SU-DHL-6 (cell line): ENCODE data around the gene STK32C.

Source experiments
- H2AFZ ChIP-seq: fragments of 200-600 bp; sonication (generic); 2 replicates; pipeline ENCODE4 v1.6.1; 2014; ENCODE audit warnings: low read depth, mild to moderate bottlenecking, moderate library complexity, mixed read lengths, antibody characterized with exemption, low read length; ENCODE audit not compliant: severe bottlenecking
- H3F3A ChIP-seq: fragments of 200-600 bp; shearing (Covaris generic); 2 replicates; pipeline ENCODE4 v1.6.0; 2016; ENCODE audit warnings: antibody characterized with exemption, mild to moderate bottlenecking; ENCODE audit not compliant: insufficient read depth
- H3K27ac ChIP-seq: fragments of 200-600 bp; sonication (generic); 2 replicates; pipeline ENCODE4 v1.5.1; 2016; ENCODE audit warnings: low read depth, mild to moderate bottlenecking, low read length, moderate library complexity, mixed read lengths
- H3K27me3 ChIP-seq: fragments of 200-600 bp; sonication (generic), shearing (Covaris generic); 2 replicates; pipeline ENCODE4 v1.6.0; 2014; ENCODE audit warnings: mild to moderate bottlenecking, low read length
- H3K36me3 ChIP-seq: fragments of 200-600 bp; sonication (generic); 2 replicates; pipeline ENCODE4 v1.6.1; 2014; ENCODE audit warnings: mild to moderate bottlenecking, low read length, mixed read lengths
- H3K4me2 ChIP-seq: fragments of 300-600, 200-600 bp; shearing (Covaris generic), sonication (generic); 2 replicates; pipeline ENCODE4 v1.6.0; 2014; ENCODE audit warnings: low read length, low read depth, mild to moderate bottlenecking; ENCODE audit not compliant: poor library complexity, severe bottlenecking
- H3K4me3 ChIP-seq: fragments of 200-600 bp; sonication (generic); 2 replicates; pipeline ENCODE4 v1.5.1; 2014; ENCODE audit warnings: antibody characterized with exemption, low read length, mild to moderate bottlenecking, mixed read lengths; ENCODE audit not compliant: insufficient read depth, poor library complexity, severe bottlenecking
- H3K79me2 ChIP-seq: fragments of 200-600 bp; sonication (generic); 2 replicates; pipeline ENCODE4 v1.6.1; 2014; ENCODE audit warnings: mild to moderate bottlenecking, low read length, moderate library complexity; ENCODE audit not compliant: insufficient read depth
- H3K9ac ChIP-seq: fragments of 200-600 bp; sonication (generic); 2 replicates; pipeline ENCODE4 v1.7.0; 2014; ENCODE audit warnings: mild to moderate bottlenecking, low read length
- H3K9me2 ChIP-seq: fragments of 200-600 bp; sonication (generic); replicated peaks from 2 replicates; pipeline ENCODE4 v1.6.1; 2014; ENCODE audit warnings: low read length; ENCODE audit not compliant: insufficient read depth
- H3K9me3 ChIP-seq: fragments of 200-600 bp; sonication (generic); 2 replicates; pipeline ENCODE4 v1.6.1; 2014; ENCODE audit warnings: low read length, mixed read lengths; ENCODE audit not compliant: insufficient read depth
- H4K20me1 ChIP-seq: fragments of 200-600 bp; sonication (generic); 2 replicates; pipeline ENCODE4 v1.6.1; 2014; ENCODE audit warnings: low read depth, mild to moderate bottlenecking, antibody characterized with exemption, low read length, moderate library complexity, mixed read lengths
- CTCF ChIP-seq: fragments of 200-600 bp; sonication (generic); IDR thresholded peaks from one replicate; pipeline ENCODE4 v1.5.1; 2017; ENCODE audit warnings: antibody characterized with exemption, mild to moderate bottlenecking, low read length, moderate library complexity; ENCODE audit not compliant: insufficient read depth, poor library complexity, severe bottlenecking
- EZH2phosphoT487 ChIP-seq: fragments of 200-600 bp; sonication (generic), shearing (Covaris generic); conservative IDR thresholded peaks from 2 replicates; pipeline ENCODE4 v1.6.1; 2018; ENCODE audit warnings: mild to moderate bottlenecking, antibody characterized with exemption, low read length, moderate library complexity, mixed read lengths

The STK32C gene

GRCh38 chr10:132194726-132195125 is 113.0 kb downstream of the STK32C start:
- Histone ChIP-seq H3K27ac (no peak overlapping the region), H4K20me1 (no peaks in the 10 kb centered on the region), H3K9me3 (no peaks in the 10 kb centered on the region), H3F3A (no peaks in the 10 kb centered on the region), H3K79me2 (no peaks in the 10 kb centered on the region), H3K9ac (no peak overlapping the region), H2AFZ (no peak overlapping the region), H3K4me2 (no peak overlapping the region), H3K36me3 (no peaks in the 10 kb centered on the region), H3K27me3 (no peaks in the 10 kb centered on the region), H3K9me2 (no peaks in the 10 kb centered on the region), H3K4me3 (no peak overlapping the region)
- TF ChIP-seq EZH2phosphoT487 (no peak), CTCF (no peak)

GRCh38 chr10:132193907-132194552 is 113.7 kb downstream of the STK32C start:
- no peaks in the 10 kb centered on the region for H3K36me3 ChIP-seq
- no peaks in the 10 kb centered on the region for H3K9me3 ChIP-seq
- TF ChIP-seq EZH2phosphoT487 (no peak), CTCF (no peak)
- H3K79me2 ChIP-seq, result no peaks in the 10 kb centered on the region
- no peak overlapping the region for H3K4me2 ChIP-seq
- H3K4me3 ChIP-seq, result no peak overlapping the region
- H3K9ac ChIP-seq, result no peak overlapping the region
- H3F3A ChIP-seq, result no peaks in the 10 kb centered on the region
- no peaks in the 10 kb centered on the region for H3K27me3 ChIP-seq
- H4K20me1 ChIP-seq, result no peaks in the 10 kb centered on the region
- no peak overlapping the region for H3K27ac ChIP-seq
- no peaks in the 10 kb centered on the region for H3K9me2 ChIP-seq
- H2AFZ ChIP-seq, result no peak overlapping the region

GRCh38 chr10:132192991-132193665 is 114.6 kb downstream of the STK32C start:
- no peaks in the 10 kb centered on the region for H3K9me3 ChIP-seq
- H3K4me2 ChIP-seq, result no peak overlapping the region

More at GRCh38 chr10:132192991-132193665, 114.6 kb downstream of the STK32C start:
- Histone ChIP-seq H3K4me3 (no peak overlapping the region), H3K9ac (no peak overlapping the region), H3K27me3 (no peaks in the 10 kb centered on the region), H3K79me2 (no peaks in the 10 kb centered on the region), H3K9me2 (no peaks in the 10 kb centered on the region), H2AFZ (no peak overlapping the region), H3K36me3 (no peaks in the 10 kb centered on the region), H4K20me1 (no peaks in the 10 kb centered on the region), H3K27ac (no peak overlapping the region), H3F3A (no peaks in the 10 kb centered on the region)
- no peak for TF ChIP-seq EZH2phosphoT487
- TF ChIP-seq CTCF, result no peak
